Stimulated activated CD4-positive, alpha-beta T cell treated with anti-CD3 and anti-CD28 coated beads, TNF-alpha, amount 100 ng/mL, for 4 hours (primary cell): Measurements from ENCODE around the gene STRA6.
"Not testable (repeated sequence)": the region's sequence is repeated elsewhere in the genome, so short reads cannot be mapped to it uniquely, and the experiment has no call there.

Source experiments
- DNase-seq, 3 experiments: peaks; one replicate each; pipeline ENCODE4 v3.0.0-alpha.2; 2020; ENCODE audit warnings: low read depth in 3 of 3

STRA6 gene

DNA sequence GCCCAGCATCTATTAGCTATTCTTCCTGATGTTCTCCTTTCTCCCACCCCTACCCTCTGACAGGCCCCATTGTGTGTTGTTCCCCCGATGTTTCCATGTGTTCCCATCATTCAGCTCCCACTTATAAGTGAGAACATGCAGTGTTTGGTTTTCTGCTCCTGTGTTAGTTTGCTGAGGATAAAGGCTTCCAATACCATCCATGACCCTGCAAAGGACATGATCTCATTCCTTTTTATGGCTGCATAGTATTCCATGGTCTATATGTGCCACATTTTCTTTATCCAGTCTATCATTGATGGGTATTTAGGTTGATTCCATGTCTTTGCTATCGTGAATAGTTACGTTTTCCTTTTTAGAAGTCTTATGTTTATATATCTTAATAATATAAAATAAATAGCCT lies 42.2 kb downstream of the STRA6 start:
- not testable (repeated sequence) for DNase-seq

DNA sequence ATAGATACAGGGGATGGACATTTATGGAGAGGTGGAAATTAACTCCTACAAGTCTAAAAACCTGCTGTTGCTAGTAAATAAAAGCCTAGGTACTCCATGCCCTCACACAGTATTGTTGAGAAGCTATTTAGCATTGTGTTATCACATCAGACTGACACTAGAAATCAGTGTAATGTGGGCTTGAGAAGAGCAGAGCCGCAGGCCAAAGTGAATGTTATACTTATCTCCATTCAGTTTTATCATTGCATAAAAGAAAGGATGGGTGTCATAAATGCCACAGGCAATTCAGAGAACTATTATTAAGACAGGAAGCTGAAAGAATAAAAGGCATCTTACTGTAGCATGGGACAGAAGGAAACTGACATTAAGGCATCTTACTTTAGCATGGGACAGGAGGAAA lies 42.8 kb downstream of the STRA6 start:
- DNase-seq, result no peak

DNA sequence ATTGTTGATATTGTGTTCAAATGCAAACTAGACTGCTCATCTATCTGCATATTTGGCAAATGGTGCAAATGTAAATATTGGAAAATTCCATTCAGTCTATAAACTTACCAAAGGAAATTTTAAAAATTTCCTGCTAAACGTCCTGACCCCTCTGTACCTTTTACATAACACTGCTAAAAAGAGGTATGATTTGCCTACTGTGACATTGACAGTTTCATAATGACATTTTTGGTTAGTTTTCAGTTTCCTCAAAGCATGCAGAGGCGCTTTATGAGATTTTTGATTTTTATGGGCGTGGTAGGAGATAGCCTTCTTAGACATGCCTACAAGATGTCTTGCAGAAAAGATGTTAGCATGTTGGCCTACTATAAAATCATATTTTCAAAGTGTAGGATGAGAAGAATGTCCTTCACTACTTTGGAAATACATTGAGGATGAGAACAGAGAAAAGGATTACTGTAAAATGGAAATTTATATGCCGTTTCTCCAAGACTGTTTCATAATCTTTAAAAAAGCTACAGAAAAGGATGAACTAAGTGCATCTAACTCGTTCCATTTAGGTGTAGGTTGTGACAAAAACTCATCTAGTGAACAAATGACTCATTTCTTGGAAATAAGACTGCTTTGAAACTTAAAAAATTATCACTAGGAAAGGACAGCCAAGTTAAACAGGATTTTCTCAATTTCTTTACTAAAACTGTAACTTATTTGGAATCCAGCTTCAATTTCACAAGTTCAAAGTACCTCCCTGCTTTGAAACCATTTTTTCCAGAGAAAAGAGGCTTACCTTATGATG lies 43.5 kb downstream of the STRA6 start:
- DNase-seq, result no peak

DNA sequence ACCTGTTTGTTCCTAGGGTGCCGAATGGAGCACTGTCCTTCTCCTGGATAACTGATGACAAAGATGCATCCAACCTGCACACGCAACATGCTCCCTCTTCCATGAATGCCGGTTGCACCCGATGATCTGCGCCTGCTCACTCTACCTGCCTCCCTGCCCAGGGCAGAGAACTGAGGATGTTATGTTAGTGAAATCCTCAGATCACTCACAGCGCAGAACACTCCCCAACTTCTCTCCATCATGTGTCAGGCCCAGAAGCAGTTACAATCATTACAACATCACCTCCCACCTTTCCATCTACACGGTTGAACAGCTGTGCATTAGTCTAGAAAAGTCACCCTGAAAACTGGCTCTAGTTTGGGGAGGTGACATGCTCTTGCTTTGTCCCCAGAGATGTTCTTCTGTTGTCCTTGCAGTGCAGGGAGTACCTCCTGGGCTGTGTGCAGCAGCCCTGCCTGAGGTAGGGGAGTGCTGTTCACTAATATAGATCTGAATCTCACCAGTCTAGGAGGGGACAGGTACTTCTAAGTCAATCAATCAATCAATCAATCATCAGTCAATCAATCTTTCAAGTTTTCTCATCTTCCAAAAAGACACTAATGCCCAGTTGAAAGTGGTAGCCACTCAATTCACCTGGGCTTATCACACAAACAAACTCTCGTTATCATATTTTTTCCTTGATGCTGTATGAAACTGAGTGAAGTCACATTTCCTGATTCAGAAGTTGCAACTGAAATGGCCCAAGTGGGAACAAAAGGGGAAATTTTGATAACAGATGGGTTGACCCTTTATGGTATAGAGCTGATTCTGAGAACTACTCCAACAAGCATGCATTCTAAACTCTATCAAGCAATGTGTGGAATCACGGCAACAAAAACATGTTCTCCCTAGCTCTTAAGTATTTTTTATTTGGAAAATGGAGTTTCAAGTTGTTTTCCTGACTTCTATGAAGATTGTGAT lies 44.4 kb downstream of the STRA6 start:
- DNase-seq, result no peak

GRCh38 chr15:74156678-74157411 lies 45.7 kb downstream of the STRA6 start:
- no peak for DNase-seq

- DNase-seq, result no peak
Observed at GRCh38 chr15:74155766-74156417, 46.7 kb downstream of the STRA6 start.

DNA sequence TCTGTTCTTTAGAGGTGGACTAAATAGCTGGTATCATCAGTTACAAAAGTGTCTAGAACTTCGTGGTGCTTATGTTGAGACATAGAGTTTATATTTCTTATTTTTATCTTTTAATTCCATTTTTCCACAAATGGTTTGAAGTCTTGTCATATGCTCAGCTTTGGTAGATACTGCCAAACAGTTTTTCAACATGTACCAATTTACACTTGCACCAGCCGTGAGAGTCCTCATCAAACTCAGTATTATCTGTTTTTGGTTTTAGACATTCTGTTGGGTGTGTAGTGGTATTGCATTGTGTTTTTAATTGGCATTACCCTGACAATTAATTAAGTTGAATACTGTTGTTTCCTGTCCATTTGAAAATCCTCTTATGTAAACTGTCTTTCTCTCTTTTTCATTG lies 55.5 kb downstream of the STRA6 start:
- DNase-seq, result no peak

DNA sequence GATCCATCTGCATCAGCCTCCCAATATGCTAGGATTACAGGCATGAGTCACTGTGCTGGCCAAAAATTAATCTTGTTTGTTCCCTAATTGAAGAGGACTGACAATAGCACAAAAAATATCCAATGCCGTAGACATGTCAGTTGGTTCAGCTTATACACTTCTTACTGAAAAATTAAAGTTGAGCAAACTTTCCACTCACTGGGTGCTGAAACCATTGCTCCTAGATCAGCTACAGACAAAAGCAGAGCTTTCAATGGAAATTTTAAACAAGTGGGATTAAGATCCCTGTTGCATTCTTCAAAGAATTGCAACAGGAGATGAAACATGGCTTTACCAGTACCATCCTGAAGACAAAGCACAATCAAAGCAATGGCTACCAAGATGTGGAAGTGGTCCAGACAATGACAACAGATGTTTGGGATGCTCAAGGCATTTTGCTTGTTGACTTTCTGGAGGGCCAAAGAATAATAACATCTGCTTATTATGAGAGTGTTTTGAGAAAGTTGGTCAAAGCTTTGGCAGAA lies 56.2 kb downstream of the STRA6 start:
- no peak for DNase-seq

- DNase-seq, result no peak
Observed at GRCh38 chr15:74144153-74144775, 58.3 kb downstream of the STRA6 start.

- DNase-seq, result no peak
Observed at GRCh38 chr15:74141591-74141990, 61.0 kb downstream of the STRA6 start.

DNA sequence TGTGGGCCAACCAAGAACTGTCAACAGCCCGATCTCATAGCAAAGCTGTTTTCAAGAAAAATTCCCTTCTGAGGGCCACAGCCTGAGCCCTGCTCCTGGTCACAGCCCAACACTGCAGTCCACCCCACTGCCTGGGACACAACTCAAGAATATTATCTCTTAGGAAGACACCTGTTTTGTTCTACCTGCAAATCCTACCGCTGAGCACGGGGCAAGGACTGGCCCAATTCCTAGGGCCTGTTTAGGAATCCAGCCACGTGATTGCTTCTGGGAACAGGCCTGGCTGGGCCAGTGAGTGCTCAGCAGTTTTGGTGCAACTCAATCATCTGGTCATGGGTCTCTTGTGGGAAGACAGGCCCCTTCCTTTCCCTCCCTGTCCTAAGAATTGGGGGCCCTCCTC lies 63.9 kb downstream of the STRA6 start:
- DNase-seq, result no peak

DNA sequence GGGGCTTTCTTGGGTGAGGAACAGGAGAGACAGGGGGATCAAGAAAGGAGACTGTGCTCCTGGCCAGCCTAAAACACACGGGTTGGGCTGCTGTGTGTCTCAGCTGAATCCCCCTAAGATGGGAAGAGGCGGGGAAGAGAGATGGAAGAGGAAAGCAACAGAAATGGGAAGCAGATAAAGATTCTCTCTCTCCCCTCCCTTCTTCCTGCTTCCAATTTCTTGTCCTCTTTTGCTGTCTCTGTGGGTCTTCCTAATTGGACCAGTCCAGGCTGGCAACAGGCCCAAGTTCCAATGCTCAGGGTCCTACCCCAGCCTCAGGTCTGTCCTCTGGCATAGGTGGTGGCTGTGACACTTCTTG lies 65.1 kb downstream of the STRA6 start:
- no peak for DNase-seq

- no peak for DNase-seq
Observed at GRCh38 chr15:74136814-74137536, 65.6 kb downstream of the STRA6 start.

DNA sequence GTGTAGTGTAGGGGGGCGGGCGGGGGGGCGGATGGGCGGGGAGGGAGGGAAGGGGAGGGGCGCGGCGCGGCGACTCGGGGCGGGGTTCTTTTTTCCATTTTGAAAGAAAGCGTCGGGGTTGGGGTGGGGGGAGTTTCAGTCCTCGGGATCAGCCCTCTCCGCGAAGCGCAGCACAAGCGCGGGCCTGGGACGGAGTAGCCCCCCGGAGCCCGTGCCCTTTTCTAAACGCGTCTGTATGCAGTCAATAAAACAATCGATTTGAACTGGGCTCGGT lies 66.1 kb downstream of the STRA6 start:
- DNase-seq, result no peak

DNA sequence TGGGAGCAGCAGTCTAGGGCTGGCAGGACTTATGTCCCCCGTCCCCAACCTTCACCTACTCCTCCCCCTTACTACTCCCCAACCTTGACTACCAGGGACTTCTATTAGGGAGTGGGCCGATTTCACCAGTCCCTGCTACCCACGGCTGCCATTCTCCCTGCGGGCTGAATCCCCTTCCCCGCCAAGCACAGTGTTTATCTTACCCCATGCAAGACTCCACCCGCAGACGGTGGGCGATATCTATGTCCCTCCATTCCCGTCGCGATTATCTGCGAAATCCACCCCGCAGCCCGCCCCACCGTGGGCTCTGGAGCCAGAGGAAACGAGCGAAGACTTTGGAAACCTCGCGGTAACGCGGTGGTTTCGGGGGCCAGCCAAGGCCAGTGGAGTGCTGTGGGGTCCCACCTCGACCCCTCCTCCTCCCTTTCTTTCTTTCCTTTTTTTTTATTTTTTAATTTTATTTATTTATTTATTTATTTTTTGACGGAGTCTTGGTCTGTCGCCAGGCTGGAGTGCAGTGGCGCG lies 67.5 kb downstream of the STRA6 start:
- DNase-seq, result no peak

- DNase-seq, result no peak
Observed at GRCh38 chr15:74134387-74135027, 68.1 kb downstream of the STRA6 start.

- no peak for DNase-seq
Observed at GRCh38 chr15:74133694-74134386, 68.7 kb downstream of the STRA6 start.

DNA sequence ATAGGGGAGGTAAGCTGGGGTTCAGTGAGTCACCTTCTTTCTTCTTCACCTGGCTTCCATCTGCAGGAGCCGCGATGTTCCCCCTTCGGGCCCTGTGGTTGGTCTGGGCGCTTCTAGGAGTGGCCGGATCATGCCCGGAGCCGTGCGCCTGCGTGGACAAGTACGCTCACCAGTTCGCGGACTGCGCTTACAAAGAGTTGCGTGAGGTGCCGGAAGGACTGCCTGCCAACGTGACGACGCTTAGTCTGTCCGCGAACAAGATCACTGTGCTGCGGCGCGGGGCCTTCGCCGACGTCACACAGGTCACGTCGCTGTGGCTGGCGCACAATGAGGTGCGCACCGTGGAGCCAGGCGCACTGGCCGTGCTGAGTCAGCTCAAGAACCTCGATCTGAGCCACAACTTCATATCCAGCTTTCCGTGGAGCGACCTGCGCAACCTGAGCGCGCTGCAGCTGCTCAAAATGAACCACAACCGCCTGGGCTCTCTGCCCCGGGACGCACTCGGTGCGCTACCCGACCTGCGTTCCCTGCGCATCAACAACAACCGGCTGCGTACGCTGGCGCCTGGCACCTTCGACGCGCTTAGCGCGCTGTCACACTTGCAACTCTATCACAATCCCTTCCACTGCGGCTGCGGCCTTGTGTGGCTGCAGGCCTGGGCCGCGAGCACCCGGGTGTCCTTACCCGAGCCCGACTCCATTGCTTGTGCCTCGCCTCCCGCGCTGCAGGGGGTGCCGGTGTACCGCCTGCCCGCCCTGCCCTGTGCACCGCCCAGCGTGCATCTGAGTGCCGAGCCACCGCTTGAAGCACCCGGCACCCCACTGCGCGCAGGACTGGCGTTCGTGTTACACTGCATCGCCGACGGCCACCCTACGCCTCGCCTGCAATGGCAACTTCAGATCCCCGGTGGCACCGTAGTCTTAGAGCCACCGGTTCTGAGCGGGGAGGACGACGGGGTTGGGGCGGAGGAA lies 69.6 kb downstream of the STRA6 start:
- no peak for DNase-seq
